ENCODE data around the gene SLC22A12.

SLC22A12 gene

GRCh38 chr11:64629796-64630562, 39.0 kb downstream of the SLC22A12 start:
- no peak overlapping the region for H3K4me3 Mint-ChIP-seq
- H3K27ac Mint-ChIP-seq, result no peak overlapping the region
- DNase-seq, result no peak
- no peaks in the 10 kb centered on the region for H3K36me3 Mint-ChIP-seq (ENCODE audit: low read depth)
- peaks cover 6% of the 10 kb centered on the region for H3K4me1 Mint-ChIP-seq (ENCODE audit: low read depth)
- H3K27me3 Mint-ChIP-seq, result peaks cover 8% of the 10 kb centered on the region
- H3K9me3 Mint-ChIP-seq, result no peaks in the 10 kb centered on the region

- Mint-ChIP-seq H3K27me3 (peaks cover 19% of the 10 kb centered on the region), H3K36me3 (ENCODE audit: low read depth) (no peaks in the 10 kb centered on the region), H3K9me3 (no peaks in the 10 kb centered on the region), H3K27ac (no peak overlapping the region), H3K4me1 (ENCODE audit: low read depth) (peaks cover 6% of the 10 kb centered on the region), H3K4me3 (no peak overlapping the region)
- no peak for DNase-seq
Observed at GRCh38 chr11:64631675-64632074, 40.7 kb downstream of the SLC22A12 start.

- Mint-ChIP-seq H3K27ac (no peak overlapping the region), H3K4me3 (no peak overlapping the region), H3K4me1 (ENCODE audit: low read depth) (peaks cover 6% of the 10 kb centered on the region), H3K27me3 (peaks cover 19% of the 10 kb centered on the region), H3K36me3 (ENCODE audit: low read depth) (no peaks in the 10 kb centered on the region), H3K9me3 (no peaks in the 10 kb centered on the region)
- no peak for DNase-seq
Observed at GRCh38 chr11:64632237-64632636, 41.2 kb downstream of the SLC22A12 start.

GRCh38 chr11:64632654-64633053, 41.6 kb downstream of the SLC22A12 start:
- Mint-ChIP-seq H3K27me3 (peaks cover 22% of the 10 kb centered on the region), H3K9me3 (no peaks in the 10 kb centered on the region), H3K27ac (no peak overlapping the region), H3K4me3 (no peak overlapping the region), H3K4me1 (ENCODE audit: low read depth) (peaks cover 6% of the 10 kb centered on the region), H3K36me3 (ENCODE audit: low read depth) (no peaks in the 10 kb centered on the region)
- no peak for DNase-seq

GRCh38 chr11:64633555-64634159, 42.6 kb downstream of the SLC22A12 start:
- peaks cover 6% of the 10 kb centered on the region for H3K4me1 Mint-ChIP-seq (ENCODE audit: low read depth)
- no peak overlapping the region for H3K27ac Mint-ChIP-seq
- H3K9me3 Mint-ChIP-seq, result no peaks in the 10 kb centered on the region
- H3K36me3 Mint-ChIP-seq (ENCODE audit: low read depth), result no peaks in the 10 kb centered on the region
- no peak for DNase-seq
- H3K27me3 Mint-ChIP-seq, result peaks cover 23% of the 10 kb centered on the region
- no peak overlapping the region for H3K4me3 Mint-ChIP-seq

GRCh38 chr11:64637334-64638017, 46.5 kb downstream of the SLC22A12 start:
- Mint-ChIP-seq H3K4me3 (no peak overlapping the region), H3K27me3 (peaks cover 23% of the 10 kb centered on the region)
- no peak for DNase-seq

GRCh38 chr11:64638018-64638665, 47.1 kb downstream of the SLC22A12 start:
- no peaks in the 10 kb centered on the region for H3K36me3 Mint-ChIP-seq (ENCODE audit: low read depth)
- H3K9me3 Mint-ChIP-seq, result no peaks in the 10 kb centered on the region

More at GRCh38 chr11:64637334-64638017, 46.5 kb downstream of the SLC22A12 start:
- Mint-ChIP-seq H3K36me3 (ENCODE audit: low read depth) (no peaks in the 10 kb centered on the region), H3K27ac (no peak overlapping the region), H3K4me1 (ENCODE audit: low read depth) (peaks cover 7% of the 10 kb centered on the region), H3K9me3 (no peaks in the 10 kb centered on the region)

GRCh38 chr11:64638829-64639228, 47.8 kb downstream of the SLC22A12 start:
- Mint-ChIP-seq H3K27me3 (peaks cover 25% of the 10 kb centered on the region), H3K9me3 (no peaks in the 10 kb centered on the region), H3K27ac (no peak overlapping the region), H3K36me3 (ENCODE audit: low read depth) (no peaks in the 10 kb centered on the region), H3K4me3 (no peak overlapping the region), H3K4me1 (ENCODE audit: low read depth) (peaks cover 2% of the 10 kb centered on the region)
- no peak for DNase-seq

More at GRCh38 chr11:64638018-64638665, 47.1 kb downstream of the SLC22A12 start:
- H3K4me1 Mint-ChIP-seq (ENCODE audit: low read depth), result peaks cover 7% of the 10 kb centered on the region
- H3K27ac Mint-ChIP-seq, result no peak overlapping the region
- H3K27me3 Mint-ChIP-seq, result peaks cover 23% of the 10 kb centered on the region
- no peak for DNase-seq
- H3K4me3 Mint-ChIP-seq, result no peak overlapping the region

- no peak overlapping the region for H3K27ac Mint-ChIP-seq
- H3K4me3 Mint-ChIP-seq, result no peak overlapping the region
- no peaks in the 10 kb centered on the region for H3K9me3 Mint-ChIP-seq
- peaks cover 4% of the 10 kb centered on the region for H3K4me1 Mint-ChIP-seq (ENCODE audit: low read depth)
- H3K36me3 Mint-ChIP-seq (ENCODE audit: low read depth), result no peaks in the 10 kb centered on the region
- H3K27me3 Mint-ChIP-seq, result peaks cover 28% of the 10 kb centered on the region
- no peak for DNase-seq
Observed at GRCh38 chr11:64639885-64640284, 48.9 kb downstream of the SLC22A12 start.

- H3K4me3 Mint-ChIP-seq, result no peak overlapping the region
- DNase-seq, result no peak
- peaks cover 4% of the 10 kb centered on the region for H3K4me1 Mint-ChIP-seq (ENCODE audit: low read depth)
- no peak overlapping the region for H3K27ac Mint-ChIP-seq
- H3K27me3 Mint-ChIP-seq, result peaks cover 36% of the 10 kb centered on the region
- no peaks in the 10 kb centered on the region for H3K9me3 Mint-ChIP-seq
- no peaks in the 10 kb centered on the region for H3K36me3 Mint-ChIP-seq (ENCODE audit: low read depth)
Observed at GRCh38 chr11:64641596-64642417, 50.8 kb downstream of the SLC22A12 start.

GRCh38 chr11:64642418-64642735, 51.4 kb downstream of the SLC22A12 start:
- Mint-ChIP-seq H3K27me3 (peaks cover 40% of the 10 kb centered on the region), H3K27ac (no peak overlapping the region), H3K9me3 (no peaks in the 10 kb centered on the region), H3K4me1 (ENCODE audit: low read depth) (peaks cover 4% of the 10 kb centered on the region), H3K4me3 (no peak overlapping the region), H3K36me3 (ENCODE audit: low read depth) (no peaks in the 10 kb centered on the region)
- DNase-seq, result no peak

- H3K4me1 Mint-ChIP-seq (ENCODE audit: low read depth), result peaks cover 4% of the 10 kb centered on the region
- no peak for DNase-seq
- H3K9me3 Mint-ChIP-seq, result no peaks in the 10 kb centered on the region
- H3K36me3 Mint-ChIP-seq (ENCODE audit: low read depth), result no peaks in the 10 kb centered on the region
- H3K27me3 Mint-ChIP-seq, result peaks cover 40% of the 10 kb centered on the region
- H3K4me3 Mint-ChIP-seq, result no peak overlapping the region
- H3K27ac Mint-ChIP-seq, result no peak overlapping the region
Observed at GRCh38 chr11:64642871-64643255, 51.8 kb downstream of the SLC22A12 start.

GRCh38 chr11:64643256-64643881, 52.3 kb downstream of the SLC22A12 start:
- no peak overlapping the region for H3K27ac Mint-ChIP-seq
- peaks cover 43% of the 10 kb centered on the region for H3K27me3 Mint-ChIP-seq
- H3K4me3 Mint-ChIP-seq, result no peak overlapping the region
- no peak for DNase-seq
- H3K36me3 Mint-ChIP-seq (ENCODE audit: low read depth), result no peaks in the 10 kb centered on the region
- no peaks in the 10 kb centered on the region for H3K9me3 Mint-ChIP-seq
- peaks cover 4% of the 10 kb centered on the region for H3K4me1 Mint-ChIP-seq (ENCODE audit: low read depth)
